ENCODE data around the gene CD34. TPM values are rescaled to one million over a fixed set of nuclear protein-coding genes. Genes with fewer than 3 reads are reported as not detected.

The CD34 gene
- total RNA-seq, 1 donor from 2014 or later = 34.3 TPM

DNA sequence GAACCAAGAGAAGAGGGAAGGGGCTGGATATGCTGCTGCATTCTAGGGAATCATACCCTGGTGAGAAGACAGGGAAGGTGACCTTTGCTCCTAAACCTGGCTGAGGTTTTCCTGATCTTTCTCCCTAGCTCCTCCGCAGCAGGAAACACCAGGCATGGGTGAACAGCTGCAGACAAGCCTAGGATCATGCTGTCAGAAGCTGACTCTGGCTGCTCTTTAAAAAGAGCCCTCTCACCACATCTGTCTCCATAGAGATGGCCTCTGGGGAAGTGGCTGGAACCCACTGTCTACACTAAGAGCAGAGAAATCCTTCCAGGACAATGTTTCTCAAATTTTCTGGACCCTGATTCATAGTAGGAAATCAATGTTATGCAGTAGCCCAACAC lies 57.6 kb downstream of the CD34 start:
- no peak for DNase-seq

DNA sequence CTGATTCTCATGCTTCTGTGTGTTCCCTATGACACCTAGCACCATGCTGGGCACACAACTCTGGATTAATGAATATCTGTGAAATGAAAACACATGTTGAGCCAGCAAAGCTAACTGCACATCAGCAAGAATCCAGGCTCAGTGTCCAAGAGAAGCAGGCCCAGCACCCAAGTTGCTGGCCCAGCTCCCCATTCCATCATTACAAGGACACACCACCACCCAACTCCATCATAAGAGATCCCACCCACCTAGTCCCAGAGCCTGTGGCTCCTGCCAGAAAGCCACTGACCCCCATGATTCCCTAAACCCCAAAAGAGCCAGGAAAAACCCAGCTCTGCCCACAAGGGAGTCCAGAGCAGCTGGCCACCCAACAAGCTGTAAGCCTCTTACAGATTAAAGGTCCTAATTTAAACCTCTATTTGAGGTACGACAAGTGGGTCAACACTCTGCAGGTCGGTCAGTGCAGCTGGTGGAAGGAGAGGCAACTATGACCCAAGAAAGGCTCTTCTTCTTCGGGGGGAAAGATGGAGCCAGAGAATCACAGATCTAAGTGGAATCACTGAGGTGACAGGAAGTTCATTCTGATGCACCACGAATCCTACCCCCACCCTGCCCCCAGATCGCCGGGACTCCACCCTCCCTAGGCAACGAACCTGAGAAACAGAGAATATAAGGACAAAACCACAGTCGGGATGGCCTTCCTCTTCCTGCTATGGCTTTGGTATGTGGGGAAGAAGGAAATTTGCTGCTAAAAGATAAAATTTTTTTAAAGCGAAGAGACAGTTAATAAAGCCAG lies 58.2 kb downstream of the CD34 start:
- no peak for DNase-seq

GRCh38 chr1:207851696-207852095 lies 59.2 kb downstream of the CD34 start:
- no peak for DNase-seq

DNA sequence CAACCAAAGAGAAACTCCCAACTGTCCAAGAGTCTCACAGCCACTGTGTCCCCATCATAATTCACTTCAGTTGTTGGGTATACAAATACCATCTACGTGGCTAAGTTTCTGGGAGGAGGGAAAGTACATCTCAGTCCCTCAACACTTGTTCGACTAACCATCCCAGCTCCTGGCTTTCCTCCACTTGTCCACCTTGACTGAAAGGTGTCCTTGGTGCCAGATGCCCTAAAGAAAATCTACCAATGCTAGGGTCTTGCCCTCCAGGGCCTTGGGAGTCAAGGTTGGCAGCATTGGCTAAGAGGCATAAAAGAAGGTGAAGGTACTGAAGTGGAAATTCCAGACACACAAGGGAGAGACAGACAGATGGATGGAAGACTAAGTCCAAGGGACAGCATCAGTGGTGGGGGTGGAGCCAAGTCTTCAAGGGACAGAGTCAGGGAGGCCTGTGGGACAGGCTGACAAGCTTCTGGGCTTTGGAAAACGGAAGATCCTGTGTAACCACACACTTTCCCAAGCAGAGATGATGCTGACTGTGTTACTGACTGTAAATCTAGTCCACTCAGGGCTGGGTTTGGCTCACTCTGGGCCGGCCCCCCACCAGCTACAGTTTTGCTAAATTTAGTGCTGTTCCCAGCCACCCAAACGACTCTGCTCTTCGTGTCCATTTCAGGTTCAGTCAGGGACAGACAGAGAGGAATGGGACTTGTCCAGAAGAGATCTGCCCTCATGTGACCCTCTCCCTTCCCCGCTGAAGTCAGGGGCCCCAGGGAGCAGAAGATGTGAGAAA lies 60.1 kb downstream of the CD34 start:
- no peak for DNase-seq

DNA sequence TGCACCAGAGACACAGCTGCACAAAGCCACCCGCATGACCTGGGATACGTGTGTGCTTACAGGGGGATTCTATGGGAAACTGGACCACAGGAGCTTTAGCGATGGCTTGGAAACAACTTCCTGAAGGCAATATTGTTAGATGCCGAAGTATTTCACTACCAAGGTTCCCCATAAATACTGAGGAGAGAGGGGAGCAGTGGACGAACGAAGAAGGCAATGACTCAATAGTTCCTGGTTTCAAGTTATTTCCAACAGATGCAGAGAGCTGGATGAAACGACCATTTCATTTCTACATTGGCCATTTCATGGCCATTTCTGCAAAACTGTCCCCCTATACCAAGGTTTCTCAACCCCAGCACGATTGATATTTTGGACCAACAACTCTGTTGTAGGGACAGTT lies 61.3 kb downstream of the CD34 start:
- DNase-seq = no peak

- DNase-seq = no peak
These were observed 61.9 kb downstream of the CD34 start for GRCh38 chr1:207849016-207849415.

DNA sequence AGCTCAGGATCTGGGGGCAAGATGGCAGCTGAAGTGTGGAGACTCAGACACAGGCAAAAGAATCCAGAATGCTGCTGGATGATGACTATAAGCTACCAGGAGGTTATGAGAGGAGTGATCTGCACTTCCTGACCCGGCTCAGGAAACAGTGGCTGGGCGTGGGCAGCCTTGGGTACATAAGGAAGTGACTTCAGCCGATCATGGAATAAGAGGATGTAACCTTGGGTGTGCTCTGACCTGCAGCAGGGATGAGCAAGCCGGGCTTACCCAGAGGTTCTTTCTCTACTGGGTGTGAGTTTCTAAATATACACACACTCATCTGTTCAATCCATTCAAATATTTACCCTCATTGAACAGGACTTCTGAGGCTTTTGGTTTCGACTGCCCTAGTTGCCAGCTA lies 62.7 kb downstream of the CD34 start:
- DNase-seq = peak; percentile 10

- DNase-seq = no peak
These were observed 63.8 kb downstream of the CD34 start for GRCh38 chr1:207847116-207847515.

DNA sequence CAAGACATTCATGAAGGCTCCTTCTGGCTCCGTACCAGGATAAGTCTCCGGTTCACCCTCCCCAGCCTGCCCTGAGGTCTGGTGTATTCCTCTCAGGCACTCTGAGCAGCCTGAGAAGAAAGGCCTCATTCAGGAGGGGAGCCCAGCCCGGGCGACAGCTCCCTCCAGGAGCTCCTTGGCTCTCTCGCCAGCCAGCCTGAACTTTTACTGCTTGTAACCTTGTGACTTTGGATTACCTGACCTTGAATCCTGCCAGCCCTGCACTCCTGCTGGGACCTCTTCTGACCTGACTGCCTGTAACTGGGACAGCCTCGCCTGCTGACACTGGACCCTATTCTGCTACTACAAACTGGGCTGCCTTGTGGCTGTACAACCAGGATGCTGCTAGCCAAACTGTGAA lies 65.8 kb downstream of the CD34 start:
- no peak for DNase-seq

- no peak for DNase-seq
These were observed 66.6 kb downstream of the CD34 start for GRCh38 chr1:207844371-207844770.

- no peak for DNase-seq
These were observed 68.4 kb downstream of the CD34 start for GRCh38 chr1:207842506-207842905.

DNA sequence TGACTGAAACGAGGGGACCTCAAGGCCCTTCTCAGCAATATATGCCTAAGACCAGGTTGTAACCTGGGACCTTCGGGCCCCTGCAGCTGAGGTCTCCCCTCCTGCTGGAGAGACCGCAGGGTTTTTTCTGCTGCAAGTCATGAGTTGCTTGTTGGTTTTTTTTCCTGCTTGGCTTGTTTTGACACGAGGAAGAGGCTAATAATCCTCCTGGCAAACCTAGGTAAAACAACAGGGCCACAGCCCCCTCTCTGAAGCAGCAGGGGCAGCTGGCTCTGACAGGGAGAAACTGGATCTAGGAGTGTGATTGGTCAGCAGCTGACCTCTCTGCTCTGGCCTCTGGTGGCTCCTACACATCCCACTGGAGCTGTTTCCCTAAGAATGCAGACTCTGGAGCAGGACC lies 69.0 kb downstream of the CD34 start:
- no peak for DNase-seq

DNA sequence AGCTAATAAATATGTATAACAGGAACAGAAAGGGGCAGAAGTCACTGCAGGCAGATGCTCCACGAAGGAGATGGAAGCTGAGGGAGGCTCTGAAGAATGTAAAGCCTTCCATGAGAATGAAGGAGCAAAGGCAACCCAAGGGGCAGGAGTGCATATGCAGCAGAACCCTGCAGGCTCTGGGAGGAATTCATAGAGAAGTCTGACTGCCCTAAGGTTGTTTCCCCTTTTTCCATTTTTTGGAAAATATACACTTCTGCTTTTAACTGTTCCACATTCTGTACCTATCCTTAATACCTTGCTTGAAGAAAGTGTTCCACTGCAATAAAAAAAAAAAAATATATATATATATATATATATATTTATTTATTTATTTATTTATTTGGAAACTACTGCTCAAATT lies 69.6 kb downstream of the CD34 start:
- DNase-seq = no peak

- DNase-seq = no peak
These were observed 70.5 kb downstream of the CD34 start for GRCh38 chr1:207840380-207840779.

GRCh38 chr1:207839083-207839413 lies 71.9 kb downstream of the CD34 start:
- DNase-seq = no peak

DNA sequence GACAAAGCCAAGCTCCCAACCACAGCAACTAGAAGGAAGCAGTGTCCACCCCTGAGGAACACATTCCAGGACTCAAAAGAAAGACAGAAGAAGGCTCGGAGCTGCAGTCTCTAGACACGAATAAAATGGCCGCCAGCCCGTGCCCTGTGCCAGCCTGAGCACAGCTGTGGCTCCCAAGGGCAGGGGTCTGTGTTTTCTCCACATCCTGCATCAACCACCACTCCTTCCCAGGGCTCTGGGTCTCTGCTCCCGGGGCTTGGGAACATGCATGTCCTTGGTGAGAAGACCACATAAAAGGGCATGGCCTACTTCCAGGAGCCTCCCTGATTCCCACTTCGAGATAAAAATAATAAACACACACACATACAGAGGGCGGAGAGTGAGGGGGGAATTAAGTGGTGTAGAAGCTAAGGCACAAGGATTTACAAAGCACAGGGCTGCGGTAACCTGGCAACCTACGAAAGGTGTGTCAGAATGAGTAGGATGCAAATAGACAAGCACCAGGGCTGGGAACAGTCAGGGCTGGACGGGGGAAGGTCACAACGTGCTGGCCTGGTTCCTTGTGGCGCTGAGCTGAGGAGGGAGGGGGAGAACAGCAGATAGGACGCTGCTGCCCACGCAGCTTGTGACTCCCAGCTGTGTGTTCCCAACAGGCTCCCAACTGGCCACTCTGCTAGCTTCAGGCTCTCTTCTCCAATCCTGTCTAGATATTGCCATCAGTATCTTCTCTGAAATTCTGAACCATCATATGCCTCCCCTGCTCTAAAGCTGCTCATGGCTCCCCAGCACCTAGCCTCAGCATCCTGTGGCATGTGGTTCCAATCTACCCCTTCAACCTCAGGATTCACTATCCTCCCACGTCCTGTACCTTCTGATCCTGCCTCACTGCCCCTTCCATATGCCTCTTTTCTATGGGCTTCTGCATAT lies 72.5 kb downstream of the CD34 start:
- DNase-seq = no peak

- no peak for DNase-seq
These were observed 73.3 kb downstream of the CD34 start for GRCh38 chr1:207837673-207838072.

DNA sequence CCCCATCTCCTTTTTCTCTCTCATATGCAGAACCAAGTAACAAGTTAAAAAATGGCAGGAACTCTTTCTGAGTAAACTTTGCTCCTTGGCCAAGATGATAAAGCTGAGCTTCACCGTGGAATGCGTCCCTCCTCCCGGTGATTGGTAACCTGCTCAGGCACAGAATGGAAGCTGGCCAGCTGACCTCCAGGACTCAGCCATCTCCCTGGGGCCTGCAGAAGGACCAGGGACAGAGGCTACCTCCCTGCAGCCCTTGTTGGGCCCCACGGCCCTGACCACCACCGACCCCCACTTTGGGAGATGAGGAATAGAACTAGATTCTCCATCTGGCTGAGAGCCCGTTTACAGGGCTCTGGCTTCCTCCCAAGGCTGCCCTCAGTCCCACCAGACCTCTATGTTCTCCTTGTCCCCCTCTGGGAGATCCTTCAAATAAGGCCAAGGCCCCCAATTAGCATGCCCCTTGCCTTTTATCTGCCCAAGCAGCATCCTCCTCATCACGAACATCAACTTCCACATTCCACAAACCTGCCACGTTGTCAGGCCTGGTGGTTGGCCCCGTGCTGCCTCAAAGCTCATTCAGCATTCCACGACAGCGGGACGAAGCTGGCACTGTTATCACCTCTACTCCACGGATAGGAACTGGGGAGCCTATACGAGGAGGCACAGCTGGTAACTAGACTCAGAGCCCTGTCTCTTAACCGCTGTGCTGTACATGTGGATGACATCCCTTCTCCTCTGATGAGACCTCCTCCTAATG lies 74.2 kb downstream of the CD34 start:
- no peak for DNase-seq

DNA sequence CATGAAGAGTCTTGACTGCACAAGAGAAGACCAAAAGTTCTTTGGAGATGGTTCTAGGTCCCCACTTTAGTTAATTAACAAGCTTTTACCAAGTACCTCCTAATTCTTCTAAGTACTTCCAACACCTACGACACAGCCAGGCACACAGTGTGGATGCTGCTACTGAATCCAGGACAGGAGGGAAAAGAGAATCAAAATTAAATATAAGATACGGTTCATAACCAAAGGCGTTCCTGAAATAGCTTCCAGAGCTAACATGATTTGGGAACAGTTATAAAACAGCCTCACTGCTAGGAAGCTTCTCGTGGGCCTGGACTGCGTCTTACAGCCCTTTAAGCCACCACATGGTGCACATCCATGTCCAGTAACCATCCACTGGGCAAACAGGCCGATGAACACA lies 75.0 kb downstream of the CD34 start:
- no peak for DNase-seq

DNA sequence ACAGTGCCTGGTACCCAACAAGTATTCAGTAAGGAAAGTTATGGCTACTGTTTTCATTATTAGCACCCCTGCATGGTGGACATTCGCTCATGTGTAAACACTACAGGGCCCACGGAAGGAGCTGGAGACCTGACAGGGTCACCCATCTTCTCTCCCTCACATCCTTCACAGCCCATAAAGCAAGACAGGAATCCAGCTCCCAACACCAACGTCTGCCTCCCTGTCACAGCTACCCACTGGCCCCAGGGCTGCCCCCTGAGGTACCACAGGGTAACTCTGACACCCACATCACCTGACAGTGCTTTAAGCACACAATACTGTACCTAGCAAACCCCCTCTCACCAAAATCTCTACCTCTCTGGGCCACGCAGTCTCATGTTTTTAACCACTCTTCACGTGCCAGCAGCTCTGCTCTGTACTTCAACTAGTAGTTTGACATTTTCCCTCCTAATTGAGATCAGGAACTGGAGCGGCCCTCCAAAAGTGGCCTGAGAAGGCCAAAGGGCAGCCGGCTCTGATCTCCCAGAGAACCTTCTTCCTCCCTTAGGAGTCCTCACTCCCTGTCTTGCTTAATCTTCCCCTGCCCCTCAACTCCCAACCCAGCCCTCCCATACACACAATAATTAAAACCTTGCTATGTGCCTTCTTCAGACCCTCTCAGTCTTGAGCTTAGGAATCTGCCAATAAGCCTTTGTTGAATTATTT lies 76.8 kb downstream of the CD34 start:
- DNase-seq = no peak

GRCh38 chr1:207833381-207833780 lies 77.5 kb downstream of the CD34 start:
- DNase-seq = no peak
